Non-pigmented ciliary epithelial cell (primary cell): ENCODE results near the gene C9orf153.
A peak's percentile ranks its signal among the peaks of the same experiment; 100 is the strongest.
"Not testable (repeated sequence)": the region's sequence is repeated elsewhere in the genome, so short reads cannot be mapped to it uniquely, and the experiment has no call there.

ENCODE experiments used
- DNase-seq: peaks from one replicate; pipeline ENCODE4 v3.0.0-alpha.2; 2010; ENCODE audit warnings: low read depth

The C9orf153 gene

GRCh38 chr9:86259557-86259956 lies at the start of gene C9orf153:
TSS of gene C9orf153 (minus strand) at chr9:86259657. CDS start at chr9:86229603, 30,054 bp downstream.
- no peak for DNase-seq

GRCh38 chr9:86308687-86309086 lies 49.2 kb upstream of the C9orf153 start:
- no peak for DNase-seq

GRCh38 chr9:86304236-86304730 lies 44.8 kb upstream of the C9orf153 start:
- no peak for DNase-seq

GRCh38 chr9:86303316-86303975 lies 44.0 kb upstream of the C9orf153 start:
- DNase-seq = no peak

- no peak for DNase-seq
Observed at GRCh38 chr9:86301686-86302085, 42.2 kb upstream of the C9orf153 start.

- no peak for DNase-seq
Observed at GRCh38 chr9:86300701-86301100, 41.2 kb upstream of the C9orf153 start.

GRCh38 chr9:86298873-86299272 lies 39.4 kb upstream of the C9orf153 start:
- DNase-seq = no peak

- not testable (repeated sequence) for DNase-seq
Observed at GRCh38 chr9:86290341-86290740, 30.9 kb upstream of the C9orf153 start.

GRCh38 chr9:86288499-86289198 lies 29.2 kb upstream of the C9orf153 start:
- no peak for DNase-seq

GRCh38 chr9:86287013-86287412 lies 27.6 kb upstream of the C9orf153 start:
- DNase-seq = no peak

GRCh38 chr9:86286278-86286677 lies 26.8 kb upstream of the C9orf153 start:
- DNase-seq = no peak

- DNase-seq = no peak
Observed at GRCh38 chr9:86285261-86285660, 25.8 kb upstream of the C9orf153 start.

GRCh38 chr9:86282979-86283535 lies 23.6 kb upstream of the C9orf153 start:
- DNase-seq = peak; percentile 83

GRCh38 chr9:86282077-86282978 lies 22.9 kb upstream of the C9orf153 start, which contains the start of gene ISCA1:
TSS of gene ISCA1 (minus strand) at chr9:86282538. CDS start at chr9:86282458, 80 bp downstream.
- no peak for DNase-seq

- no peak for DNase-seq
Observed at GRCh38 chr9:86281593-86282076, 22.2 kb upstream of the C9orf153 start.

- DNase-seq = no peak
Observed at GRCh38 chr9:86280580-86280979, 21.1 kb upstream of the C9orf153 start.

GRCh38 chr9:86279839-86280238 lies 20.4 kb upstream of the C9orf153 start:
- no peak for DNase-seq

GRCh38 chr9:86277072-86277471 lies 17.6 kb upstream of the C9orf153 start:
- no peak for DNase-seq

- no peak for DNase-seq
Observed at GRCh38 chr9:86275962-86276361, 16.5 kb upstream of the C9orf153 start.

- no peak for DNase-seq
Observed at GRCh38 chr9:86274821-86275643, 15.6 kb upstream of the C9orf153 start.

GRCh38 chr9:86272221-86272620 lies 12.8 kb upstream of the C9orf153 start:
- DNase-seq = no peak
